ENCODE results near the gene LUZP2. TPM values are rescaled to one million over a fixed set of nuclear protein-coding genes. Genes with fewer than 3 reads are reported as not detected.

Gene LUZP2
- total RNA-seq, 1 donor from 2014 or later = not detected

- intact Hi-C loops (cut with micrococcal nuclease) = no loop called here
These were observed 131.4 kb downstream of the LUZP2 start for GRCh38 chr11:24628224-24628776.

- intact Hi-C loops (cut with micrococcal nuclease) = no loop called here
These were observed 137.8 kb downstream of the LUZP2 start for GRCh38 chr11:24634606-24635160.

- intact Hi-C loops (cut with micrococcal nuclease) = no loop called here
These were observed 138.9 kb downstream of the LUZP2 start for GRCh38 chr11:24635588-24636290.

- intact Hi-C loops (cut with micrococcal nuclease) = no loop called here
These were observed 139.4 kb downstream of the LUZP2 start for GRCh38 chr11:24636291-24636629.

- intact Hi-C loops (cut with micrococcal nuclease) = no loop called here
These were observed 140.7 kb downstream of the LUZP2 start for GRCh38 chr11:24637520-24637919.

- intact Hi-C loops (cut with micrococcal nuclease) = loop anchor here (10.0 kb wide), 1 partner anchor 62 kb away; no protein-coding TSS in a partner anchor
These were observed 145.8 kb downstream of the LUZP2 start for GRCh38 chr11:24642648-24643047.

GRCh38 chr11:24645563-24645962 is 148.7 kb downstream of the LUZP2 start:
- intact Hi-C loops (cut with micrococcal nuclease) = loop anchor here (10.0 kb wide), 1 partner anchor 59 kb away; no protein-coding TSS in a partner anchor

- intact Hi-C loops (cut with micrococcal nuclease) = no loop called here
These were observed 155.0 kb downstream of the LUZP2 start for GRCh38 chr11:24651873-24652272.

- intact Hi-C loops (cut with micrococcal nuclease) = no loop called here
These were observed 157.0 kb downstream of the LUZP2 start for GRCh38 chr11:24653901-24654300.

- intact Hi-C loops (cut with micrococcal nuclease) = no loop called here
These were observed 164.5 kb downstream of the LUZP2 start for GRCh38 chr11:24661331-24661730.

- intact Hi-C loops (cut with micrococcal nuclease) = no loop called here
These were observed 167.5 kb downstream of the LUZP2 start for GRCh38 chr11:24664399-24664798.

GRCh38 chr11:24667353-24667968 is 170.6 kb downstream of the LUZP2 start:
- intact Hi-C loops (cut with micrococcal nuclease) = no loop called here

GRCh38 chr11:24678703-24679348 is 182.0 kb downstream of the LUZP2 start:
- intact Hi-C loops (cut with micrococcal nuclease) = no loop called here

GRCh38 chr11:24679821-24680351 is 183.0 kb downstream of the LUZP2 start:
- intact Hi-C loops (cut with micrococcal nuclease) = no loop called here

- intact Hi-C loops (cut with micrococcal nuclease) = no loop called here
These were observed 186.7 kb downstream of the LUZP2 start for GRCh38 chr11:24683583-24683982.

GRCh38 chr11:24685821-24686220 is 189.0 kb downstream of the LUZP2 start:
- intact Hi-C loops (cut with micrococcal nuclease) = no loop called here

GRCh38 chr11:24687531-24688147 is 190.8 kb downstream of the LUZP2 start:
- intact Hi-C loops (cut with micrococcal nuclease) = no loop called here

- intact Hi-C loops (cut with micrococcal nuclease) = no loop called here
These were observed 192.1 kb downstream of the LUZP2 start for GRCh38 chr11:24688981-24689380.

GRCh38 chr11:24697522-24698111 is 200.8 kb downstream of the LUZP2 start:
- intact Hi-C loops (cut with micrococcal nuclease) = no loop called here

GRCh38 chr11:24704716-24705115 is 207.9 kb downstream of the LUZP2 start:
- intact Hi-C loops (cut with micrococcal nuclease) = loop anchor here (10.0 kb wide), 1 partner anchor 60 kb away; no protein-coding TSS in a partner anchor

- intact Hi-C loops (cut with micrococcal nuclease) = loop anchor here (10.0 kb wide), 1 partner anchor 61 kb away; no protein-coding TSS in a partner anchor
These were observed 208.6 kb downstream of the LUZP2 start for GRCh38 chr11:24705474-24705873.

All from T-helper 2 cell treated with Interferon-gamma antibody and Interleukin-4, amounts not matched to agents 100 ng/mL and 5 ng/mL, for 36 hours (primary cell).